Stimulated activated CD8-positive, alpha-beta memory T cell treated with anti-CD3 and anti-CD28 coated beads, Interleukin-7, amount 100 ng/mL, for 48 hours (primary cell): ENCODE results near the gene CDY2A.
"Not testable (repeated sequence)": the region's sequence is repeated elsewhere in the genome, so short reads cannot be mapped to it uniquely, and the experiment has no call there.

Experiments used
- DNase-seq, 2 donors: peaks; one replicate each; pipeline ENCODE4 v3.0.0-alpha.2; 2020; ENCODE audit warnings: low read depth in 1 of 2; ENCODE audit errors: extremely low read depth in 1 of 2

CDY2A gene

DNA sequence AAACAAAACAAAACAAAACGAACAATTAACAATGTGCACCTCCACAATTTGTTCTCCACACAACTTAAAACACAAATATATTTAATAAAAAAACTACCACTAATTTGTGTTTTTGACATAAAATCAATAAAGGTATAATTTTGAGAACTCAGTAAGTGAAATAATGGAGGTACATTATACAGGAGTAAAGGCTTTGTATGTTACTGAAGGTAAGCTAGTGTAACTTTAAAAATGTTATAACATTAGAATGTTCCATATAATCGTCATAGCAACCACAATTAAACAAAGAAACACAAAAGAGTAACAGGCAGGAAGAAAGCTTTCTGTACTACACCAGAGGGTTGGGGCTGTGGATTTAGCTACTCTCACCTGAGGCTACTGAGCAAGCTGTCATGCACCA lies at the start of gene CDY2A:
TSS of gene CDY2A (plus strand) at position 301 of the 400 bp plus-strand sequence. CDS start 328 bp downstream, outside the sequence.
- DNase-seq, result not testable (repeated sequence)

- not testable (repeated sequence) for DNase-seq
Measured at GRCh38 chrY:17997586-17997985, 28.0 kb upstream of the CDY2A start.

DNA sequence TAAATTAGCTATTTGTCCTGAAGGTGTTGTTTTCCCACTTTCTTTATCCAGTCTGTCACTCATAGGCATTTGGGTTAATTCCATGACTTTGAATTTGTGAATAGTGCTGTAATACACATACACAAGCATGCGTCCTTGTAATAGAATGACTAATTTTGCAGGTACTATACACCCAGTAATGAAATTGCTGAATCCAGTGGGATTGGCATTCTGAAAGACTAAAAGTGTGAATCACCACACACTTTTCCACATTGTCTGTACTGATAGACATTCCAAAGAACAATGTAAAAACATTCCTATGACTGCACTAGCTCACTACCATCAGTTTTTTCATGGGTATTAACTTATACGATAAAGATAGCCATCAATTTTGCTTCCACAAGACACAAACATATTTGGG lies 27.3 kb upstream of the CDY2A start:
- DNase-seq, result not testable (repeated sequence)

- not testable (repeated sequence) for DNase-seq
Measured at GRCh38 chrY:18023897-18024296, 1.7 kb upstream of the CDY2A start.

DNA sequence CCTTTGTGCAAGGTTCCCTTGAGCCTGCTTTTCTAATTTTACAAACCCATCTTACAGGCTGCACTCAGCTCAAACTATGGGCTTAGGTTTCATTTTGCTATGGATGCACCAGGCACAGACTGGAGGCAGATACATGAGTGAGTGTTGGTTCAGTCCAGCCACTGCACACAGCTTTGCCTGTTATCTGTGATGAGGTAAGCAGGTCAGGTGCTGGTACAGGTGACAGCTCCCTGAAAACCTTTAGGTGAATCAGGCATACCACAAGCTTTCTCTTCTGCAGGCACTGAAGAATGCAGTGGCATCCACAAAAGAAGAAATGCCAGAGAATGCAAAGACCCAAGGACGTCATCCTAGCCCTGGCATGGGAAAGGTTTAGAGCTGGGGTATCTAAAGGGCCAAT lies 3.3 kb downstream of the CDY2A start:
- not testable (repeated sequence) for DNase-seq

GRCh38 chrY:18030178-18030577 lies 4.6 kb downstream of the CDY2A start:
- DNase-seq, result not testable (repeated sequence)

DNA sequence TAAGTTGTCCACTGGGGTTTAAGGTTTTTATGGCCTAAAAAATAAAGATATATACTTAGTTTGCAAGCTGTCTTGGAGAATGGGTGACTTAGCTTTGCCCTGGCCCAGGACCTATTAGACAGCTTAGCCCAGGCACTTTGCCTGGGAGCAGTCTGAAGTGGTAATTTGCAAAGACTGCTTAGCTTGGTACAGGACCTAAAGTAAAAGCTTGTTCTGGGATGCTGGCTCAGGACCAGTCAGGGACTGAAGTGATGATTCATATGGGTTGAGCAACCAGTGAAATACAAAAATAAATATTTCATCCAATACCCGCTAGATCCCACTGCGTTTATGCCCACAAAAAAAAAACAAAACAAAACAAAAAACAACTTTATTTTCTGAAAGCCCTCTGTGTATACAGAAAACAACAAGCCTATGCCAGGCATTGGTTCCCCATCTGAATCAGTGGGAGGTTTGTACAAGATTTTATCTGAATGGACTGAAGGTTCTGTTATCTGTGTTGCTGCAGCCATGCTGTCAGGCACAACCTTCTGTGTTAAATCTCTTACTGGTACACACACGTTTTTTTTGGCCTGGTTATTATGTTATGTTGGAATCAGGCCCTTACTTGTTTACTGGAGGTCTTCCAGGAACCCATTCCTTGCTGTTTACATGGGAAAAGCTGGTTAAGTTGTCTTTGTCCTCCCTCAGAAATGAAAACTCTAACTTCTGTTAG lies 8.7 kb downstream of the CDY2A start:
- not testable (repeated sequence) for DNase-seq

- not testable (repeated sequence) for DNase-seq
Measured at GRCh38 chrY:18034864-18035263, 9.3 kb downstream of the CDY2A start.

DNA sequence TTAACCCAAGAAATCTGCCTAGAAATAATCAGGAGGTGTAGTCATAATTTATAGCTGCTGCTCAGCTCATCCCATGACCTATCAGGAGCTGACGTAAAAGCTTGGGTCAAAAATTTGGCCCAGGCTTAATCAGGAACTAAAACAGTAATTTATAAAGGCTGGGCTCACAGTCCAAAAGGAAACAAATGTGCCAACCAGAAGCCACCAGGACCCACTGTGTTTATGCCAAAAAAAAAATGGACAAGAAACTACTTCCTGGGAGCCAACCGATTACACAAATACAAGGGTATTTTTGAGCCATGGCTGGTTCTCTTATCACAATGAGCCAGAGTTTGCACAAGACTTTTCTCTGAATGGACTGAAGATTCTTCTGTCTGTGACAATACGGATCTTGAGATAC lies 19.4 kb downstream of the CDY2A start:
- DNase-seq, result not testable (repeated sequence)

GRCh38 chrY:18048149-18049040 lies 22.8 kb downstream of the CDY2A start:
- DNase-seq, result not testable (repeated sequence)

DNA sequence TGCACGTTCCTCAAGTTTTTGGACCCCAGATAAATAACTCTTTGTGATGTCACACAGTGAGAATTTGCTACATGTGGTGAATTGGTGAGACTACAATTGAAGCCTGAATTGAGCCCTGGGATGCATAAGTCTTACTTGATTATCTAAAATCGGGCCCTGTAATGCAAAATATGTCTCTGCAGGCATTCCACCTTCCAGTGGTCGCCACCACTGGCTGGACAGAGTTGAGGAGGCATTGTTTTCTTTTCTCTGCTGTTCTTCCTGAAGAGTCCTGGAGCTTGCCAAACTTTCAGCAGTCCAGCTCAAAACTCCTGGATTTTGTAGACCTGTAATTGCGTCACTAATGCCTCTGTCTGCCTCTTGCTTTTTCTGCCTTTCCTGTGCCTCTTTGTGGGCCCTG lies 23.5 kb downstream of the CDY2A start:
- DNase-seq, result not testable (repeated sequence)

DNA sequence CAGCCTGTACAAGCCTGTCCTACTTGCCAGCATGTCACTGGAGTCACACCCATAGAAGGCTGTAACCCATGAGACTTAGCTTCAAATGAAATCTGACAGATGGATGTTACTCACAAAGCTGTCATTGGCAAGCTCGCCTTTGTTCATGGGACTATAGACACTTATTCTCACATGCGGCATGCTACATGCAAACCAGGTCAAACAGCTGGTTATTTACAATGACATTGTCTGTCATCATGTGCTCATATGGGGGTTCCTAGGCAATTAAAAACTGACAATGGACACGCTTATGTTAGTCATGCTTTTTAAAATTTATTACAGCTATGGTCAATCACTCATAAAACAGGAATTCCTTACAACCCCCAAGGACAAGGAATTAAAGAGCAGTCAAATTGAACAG lies 30.9 kb downstream of the CDY2A start:
- not testable (repeated sequence) for DNase-seq

- DNase-seq, result not testable (repeated sequence)
Measured at GRCh38 chrY:18073464-18073863, 47.9 kb downstream of the CDY2A start.
